Mesendoderm (in vitro differentiated cells): ENCODE data around the gene PRKCA.
A peak's percentile ranks its signal among the peaks of the same experiment; 100 is the strongest.

Experiments used
- DNase-seq: peaks from one replicate; pipeline ENCODE4 v3.0.0; 2013
- H2AK5ac ChIP-seq: 2 replicates; pipeline ENCODE4 v1.6.1; 2013; ENCODE audit warnings: low read length, inconsistent platforms
- H2BK120ac ChIP-seq: 2 replicates; pipeline ENCODE4 v1.6.1; 2013; ENCODE audit warnings: low read depth, mild to moderate bottlenecking, low read length, moderate library complexity, mixed read lengths
- H2BK15ac ChIP-seq: replicated peaks from 2 replicates; pipeline ENCODE4 v1.6.1; 2013; ENCODE audit warnings: low read depth, mild to moderate bottlenecking, moderate library complexity
- H2BK5ac ChIP-seq: 2 replicates; pipeline ENCODE4 v1.6.1; 2013; ENCODE audit warnings: low read length, inconsistent platforms
- H3K18ac ChIP-seq: 2 replicates; pipeline ENCODE4 v1.6.1; 2013; ENCODE audit warnings: mild to moderate bottlenecking, low read length, mixed read lengths
- H3K23ac ChIP-seq: one replicate; pipeline ENCODE4 v1.6.1; 2013; ENCODE audit warnings: low read length
- H3K27ac ChIP-seq: 2 replicates; pipeline ENCODE4 v1.5.1; 2013; ENCODE audit warnings: low read depth, mild to moderate bottlenecking, inconsistent platforms, low read length, moderate library complexity
- H3K27me3 ChIP-seq: 2 replicates; pipeline ENCODE4 v1.6.1; 2013; ENCODE audit warnings: low read length, control low read depth, mild to moderate bottlenecking, inconsistent platforms; ENCODE audit not compliant: insufficient read depth, poor library complexity
- H3K36me3 ChIP-seq: 2 replicates; pipeline ENCODE4 v1.6.1; 2013; ENCODE audit warnings: low read length, inconsistent platforms; ENCODE audit not compliant: control insufficient read depth, insufficient read depth
- H3K4ac ChIP-seq: one replicate; pipeline ENCODE4 v1.6.1; 2013; ENCODE audit warnings: low read depth, mild to moderate bottlenecking, low read length, moderate library complexity
- H3K4me1 ChIP-seq: 2 replicates; pipeline ENCODE4 v1.6.1; 2013; ENCODE audit warnings: low read depth, low read length, inconsistent platforms; ENCODE audit not compliant: control insufficient read depth
- H3K4me2 ChIP-seq: 2 replicates; pipeline ENCODE4 v1.6.1; 2013; ENCODE audit warnings: low read length
- H3K4me3 ChIP-seq: 2 replicates; pipeline ENCODE4 v1.5.1; 2013; ENCODE audit warnings: mild to moderate bottlenecking, low read length
- H3K56ac ChIP-seq: one replicate; pipeline ENCODE4 v1.6.1; 2013; ENCODE audit warnings: low read length
- H3K79me1 ChIP-seq: 2 replicates; pipeline ENCODE4 v1.6.1; 2013; ENCODE audit warnings: low read length, inconsistent platforms
- H3K79me2 ChIP-seq: 2 replicates; pipeline ENCODE4 v1.6.1; 2013; ENCODE audit warnings: mild to moderate bottlenecking, low read length; ENCODE audit not compliant: control insufficient read depth, insufficient read depth
- H3K9ac ChIP-seq: 2 replicates; pipeline ENCODE4 v1.6.1; 2013; ENCODE audit warnings: low read length, inconsistent platforms
- H4K5ac ChIP-seq: one replicate; pipeline ENCODE4 v1.6.1; 2013; ENCODE audit warnings: low read length
- H4K8ac ChIP-seq: one replicate; pipeline ENCODE4 v1.6.1; 2013; ENCODE audit warnings: low read depth, mild to moderate bottlenecking, control low read depth, low read length, moderate library complexity
- WGBS: extraction: QIAGEN DNeasy Blood & Tissue Kit; methylation state at CpG from one replicate; pipeline ENCODE4 v1.1.7; 2013; ENCODE audit warnings: low lambda C conversion rate, missing lambda C conversion rate; ENCODE audit not compliant: insufficient coverage; ENCODE audit errors: extremely low coverage; 5-methylcytosine and 5-hydroxymethylcytosine counted together

PRKCA gene

DNA sequence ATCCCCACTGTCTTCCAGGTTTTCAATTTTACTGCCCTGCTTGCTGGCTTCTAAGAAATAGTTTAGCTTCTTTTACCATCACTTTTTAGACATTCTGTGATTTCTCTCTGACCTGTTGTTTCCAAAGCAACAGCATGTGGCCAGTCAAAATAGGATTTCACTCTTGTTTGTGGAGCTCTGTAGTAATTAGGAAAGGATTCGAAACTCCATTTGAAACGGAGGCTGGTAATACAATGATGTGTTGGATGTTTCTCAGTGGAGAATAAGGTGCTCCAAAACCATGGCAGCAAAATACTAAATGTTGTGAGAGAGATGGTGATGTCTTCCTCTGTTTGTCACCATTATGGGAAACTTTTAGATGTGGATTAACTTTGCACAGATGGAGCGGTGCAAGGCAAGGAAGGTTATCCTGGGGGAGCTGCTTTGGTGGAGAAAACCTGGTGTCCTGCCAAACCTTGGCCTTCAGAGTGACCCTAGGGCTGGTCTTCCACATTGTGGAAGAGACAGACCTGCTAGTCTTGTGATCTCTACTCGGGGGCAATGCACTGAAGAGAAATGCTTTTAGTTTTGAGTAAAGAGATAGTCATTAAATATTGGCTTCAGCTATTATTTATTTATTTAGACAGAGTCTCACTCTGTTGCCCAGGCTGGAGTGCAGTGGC is 79.4 kb downstream of the PRKCA start:
- H3K23ac ChIP-seq, result no peak overlapping the region
- no peak overlapping the region for H2BK15ac ChIP-seq
- no peak overlapping the region for H3K4me2 ChIP-seq
- H3K9ac ChIP-seq, result no peak overlapping the region
- no peak overlapping the region for H2BK5ac ChIP-seq
- no peak overlapping the region for H3K27ac ChIP-seq
- H3K79me2 ChIP-seq, result no peaks in the 10 kb centered on the region
- no peak overlapping the region for H3K4me3 ChIP-seq
- H4K5ac ChIP-seq, result no peak overlapping the region
- no peak for DNase-seq
- H3K18ac ChIP-seq, result no peak overlapping the region
- H3K4me1 ChIP-seq, result no peaks in the 10 kb centered on the region
- H3K56ac ChIP-seq, result no peak overlapping the region
- H3K79me1 ChIP-seq, result no peaks in the 10 kb centered on the region
- H3K4ac ChIP-seq, result no peak overlapping the region
- H4K8ac ChIP-seq, result no peak overlapping the region
- no peaks in the 10 kb centered on the region for H3K27me3 ChIP-seq
- no CpG with 5 or more reads among the region's 4 CpGs for WGBS
- H2BK120ac ChIP-seq, result no peak overlapping the region
- H2AK5ac ChIP-seq, result no peak overlapping the region
- H3K36me3 ChIP-seq, result no peaks in the 10 kb centered on the region

- no CpG with 5 or more reads among the region's 4 CpGs for WGBS
- Histone ChIP-seq H3K4me3 (no peak overlapping the region), H3K79me2 (no peaks in the 10 kb centered on the region), H3K18ac (no peak overlapping the region), H3K4me1 (peaks cover 4% of the 10 kb centered on the region), H3K27ac (no peak overlapping the region), H3K4me2 (no peak overlapping the region), H4K5ac (no peak overlapping the region), H2BK120ac (no peak overlapping the region), H3K27me3 (no peaks in the 10 kb centered on the region), H2AK5ac (no peak overlapping the region), H4K8ac (no peak overlapping the region), H3K4ac (no peak overlapping the region), H3K9ac (no peak overlapping the region), H3K23ac (no peak overlapping the region), H2BK15ac (no peak overlapping the region), H2BK5ac (no peak overlapping the region), H3K79me1 (no peaks in the 10 kb centered on the region), H3K56ac (no peak overlapping the region), H3K36me3 (no peaks in the 10 kb centered on the region)
- DNase-seq, result no peak
Measured at GRCh38 chr17:66383333-66383732, 80.9 kb downstream of the PRKCA start.

DNA sequence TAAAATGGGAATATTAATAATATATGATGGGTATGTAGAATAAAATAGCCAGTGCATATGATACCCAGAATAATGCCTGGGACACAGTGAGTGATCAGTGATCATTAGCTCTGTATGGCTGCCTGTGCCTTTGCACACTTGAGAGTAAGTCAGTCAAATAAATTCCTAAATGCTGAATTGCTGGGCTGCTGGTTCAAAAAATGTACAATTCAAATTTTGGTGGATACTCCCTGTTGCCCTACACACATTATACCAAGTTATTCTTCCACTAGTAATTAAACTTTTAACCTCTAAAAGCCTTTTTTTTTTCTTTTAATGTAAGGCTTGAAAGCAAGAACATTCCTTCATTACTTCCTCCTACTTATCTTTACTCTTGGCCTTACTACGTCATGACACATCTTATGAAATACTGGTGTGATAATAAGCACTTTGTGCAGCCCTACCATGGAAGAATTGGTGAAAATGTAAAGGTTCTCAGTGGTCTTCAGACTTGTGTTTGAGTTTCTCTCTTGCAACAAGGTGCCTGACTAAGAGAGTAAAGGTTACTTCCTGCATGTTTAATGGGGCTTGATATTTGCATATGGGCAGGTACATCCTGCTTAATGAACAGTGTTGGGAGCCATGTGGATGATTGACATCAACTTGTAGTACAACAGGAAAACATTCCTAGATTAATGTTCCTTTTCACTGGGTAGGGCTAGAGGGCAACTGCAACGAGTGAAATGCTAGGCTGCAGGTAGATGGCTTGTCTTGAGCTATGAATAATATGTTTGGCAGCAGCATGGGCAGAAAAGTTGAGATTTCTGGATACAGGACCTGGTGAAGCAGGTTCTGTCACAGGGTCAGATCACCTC is 84.3 kb downstream of the PRKCA start:
- Histone ChIP-seq H3K79me1 (no peaks in the 10 kb centered on the region), H3K79me2 (no peaks in the 10 kb centered on the region), H2BK120ac (no peak overlapping the region), H3K4me3 (no peak overlapping the region), H3K23ac (no peak overlapping the region), H4K5ac (no peak overlapping the region), H4K8ac (no peak overlapping the region), H3K27ac (no peak overlapping the region), H3K4me2 (no peak overlapping the region), H3K4ac (no peak overlapping the region), H3K36me3 (no peaks in the 10 kb centered on the region), H3K18ac (no peak overlapping the region), H2BK15ac (no peak overlapping the region), H3K9ac (no peak overlapping the region), H2AK5ac (no peak overlapping the region), H2BK5ac (no peak overlapping the region), H3K27me3 (no peaks in the 10 kb centered on the region), H3K4me1 (peaks cover 4% of the 10 kb centered on the region), H3K56ac (no peak overlapping the region)
- DNase-seq, result no peak
- WGBS, result no CpG with 5 or more reads among the region's 2 CpGs

- Histone ChIP-seq H4K8ac (no peak overlapping the region), H3K79me1 (no peaks in the 10 kb centered on the region), H3K56ac (no peak overlapping the region), H4K5ac (no peak overlapping the region), H3K4me3 (no peak overlapping the region), H3K4me2 (no peak overlapping the region), H3K27ac (no peak overlapping the region), H2BK120ac (no peak overlapping the region), H2AK5ac (no peak overlapping the region), H3K18ac (no peak overlapping the region), H3K4ac (no peak overlapping the region), H3K79me2 (no peaks in the 10 kb centered on the region), H3K4me1 (peaks cover 4% of the 10 kb centered on the region), H3K27me3 (no peaks in the 10 kb centered on the region), H3K9ac (no peak overlapping the region), H3K36me3 (no peaks in the 10 kb centered on the region), H2BK5ac (no peak overlapping the region), H2BK15ac (no peak overlapping the region), H3K23ac (no peak overlapping the region)
- no peak for DNase-seq
- WGBS, result no CpG with 5 or more reads among the region's 7 CpGs
Measured at GRCh38 chr17:66387392-66387981, 85.1 kb downstream of the PRKCA start.

DNA sequence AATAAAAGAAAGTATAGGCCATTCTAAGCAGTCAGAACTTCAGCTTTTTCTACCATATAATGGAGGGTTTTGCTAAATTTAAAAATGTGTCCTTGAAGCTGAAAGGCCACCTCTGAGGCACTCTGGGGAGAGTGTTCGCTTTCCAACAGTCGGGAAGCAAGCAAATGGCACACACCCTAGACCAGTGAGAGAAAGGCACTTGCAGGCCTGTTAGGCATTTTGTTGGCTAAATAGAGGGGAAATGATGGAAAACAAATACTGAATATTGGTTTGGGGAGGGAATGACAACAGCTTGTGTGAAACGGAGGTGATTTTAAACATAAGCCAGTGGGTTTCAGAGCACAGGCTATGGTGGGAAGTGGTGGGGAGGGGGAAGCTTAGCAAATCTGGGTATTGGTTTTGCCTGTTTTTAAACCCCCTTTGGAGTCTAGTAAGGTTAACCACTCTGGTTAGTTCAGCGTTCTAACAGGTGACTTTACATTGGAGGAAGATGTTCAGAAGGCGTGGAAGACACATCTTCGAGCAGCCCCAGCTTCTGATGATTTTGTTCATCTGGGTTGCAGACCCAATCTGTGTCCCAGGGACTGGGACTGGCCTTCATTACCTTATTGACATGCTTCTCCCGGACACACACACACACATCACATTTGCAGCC is 90.5 kb downstream of the PRKCA start:
- H3K56ac ChIP-seq, result peak overlapping the region; percentile 19
- no peaks in the 10 kb centered on the region for H3K27me3 ChIP-seq
- no peak overlapping the region for H3K27ac ChIP-seq
- no peak overlapping the region for H2AK5ac ChIP-seq
- no peak overlapping the region for H4K5ac ChIP-seq
- no peak overlapping the region for H4K8ac ChIP-seq
- no peak overlapping the region for H3K4ac ChIP-seq
- no peak overlapping the region for H3K4me3 ChIP-seq
- no peak overlapping the region for H3K23ac ChIP-seq
- H2BK120ac ChIP-seq, result no peak overlapping the region
- no CpG with 5 or more reads among the region's 7 CpGs for WGBS
- H3K79me1 ChIP-seq, result no peaks in the 10 kb centered on the region
- H3K36me3 ChIP-seq, result no peaks in the 10 kb centered on the region
- no peak overlapping the region for H3K9ac ChIP-seq
- no peak overlapping the region for H3K18ac ChIP-seq
- H2BK15ac ChIP-seq, result no peak overlapping the region
- H3K4me2 ChIP-seq, result no peak overlapping the region
- H2BK5ac ChIP-seq, result no peak overlapping the region
- H3K79me2 ChIP-seq, result no peaks in the 10 kb centered on the region
- DNase-seq, result no peak
- no peaks in the 10 kb centered on the region for H3K4me1 ChIP-seq
